Common myeloid progenitor, CD34-positive (primary cell): ENCODE results near the gene KIF13A.
A peak's percentile ranks its signal among the peaks of the same experiment; 100 is the strongest.

Source experiments
- CTCF ChIA-PET: fragments of 350-600 bp; sonication (Branson Sonifier 250); formaldehyde crosslinking; loops from one replicate; lab custom pipeline; 2021; ENCODE audit warnings: antibody characterized with exemption; lab: Charles Lee
- POLR2A ChIA-PET: fragments of 350-600 bp; sonication (Branson Sonifier 250); formaldehyde crosslinking; loops from one replicate; lab custom pipeline; 2021; ENCODE audit warnings: antibody characterized with exemption; lab: Charles Lee
- DNase-seq, 3 donors: peaks; one replicate each; pipeline versions ENCODE4 v3.0.0 to v3.0.0-alpha.2; 2013
- H3K27ac ChIP-seq, 2 experiments: 1 replicate in 1 of 2; 2 replicates in 1 of 2; pipeline ENCODE4 v1.7.0; 2013; ENCODE audit warnings: inconsistent platforms in 2 of 2, low read length in 2 of 2, mild to moderate bottlenecking in 2 of 2, low read depth in 1 of 2, moderate library complexity in 1 of 2; ENCODE audit not compliant: severe bottlenecking in 2 of 2, insufficient read depth in 1 of 2, poor library complexity in 1 of 2
- H3K27me3 ChIP-seq, 5 experiments: replicated peaks in 2 of 5; 1 replicate in 3 of 5; 2 replicates in 2 of 5; pipeline versions ENCODE4 v1.6.1 to v1.7.0; 2013; ENCODE audit warnings: low read length in 4 of 5, mild to moderate bottlenecking in 2 of 5, moderate library complexity in 2 of 5, inconsistent platforms in 1 of 5; ENCODE audit not compliant: insufficient read depth in 5 of 5, control insufficient read depth in 4 of 5
- H3K36me3 ChIP-seq, 4 experiments: 1 replicate in 2 of 4; 2 replicates in 2 of 4; pipeline versions ENCODE4 v1.6.1 to v1.7.0; 2013; ENCODE audit warnings: low read length in 3 of 4, control low read depth in 1 of 4, mild to moderate bottlenecking in 1 of 4; ENCODE audit not compliant: control insufficient read depth in 4 of 4, insufficient read depth in 4 of 4
- H3K4me1 ChIP-seq, 4 experiments: 1 replicate in 3 of 4; 2 replicates in 1 of 4; pipeline versions ENCODE4 v1.6.1 to v1.7.1; 2013; ENCODE audit warnings: low read length in 3 of 4, mild to moderate bottlenecking in 3 of 4, control low read depth in 1 of 4, inconsistent platforms in 1 of 4, moderate library complexity in 1 of 4; ENCODE audit not compliant: control insufficient read depth in 4 of 4, insufficient read depth in 4 of 4; ENCODE audit errors: control extremely low read depth in 1 of 4
- H3K4me3 ChIP-seq, 7 experiments: 1 replicate in 4 of 7; 2 replicates in 3 of 7; pipeline versions ENCODE4 v1.5.1 to v1.7.0; 2013; ENCODE audit warnings: mild to moderate bottlenecking in 7 of 7, low read length in 6 of 7, moderate library complexity in 6 of 7, inconsistent platforms in 2 of 7, low read depth in 2 of 7, control low read depth in 1 of 7; ENCODE audit not compliant: insufficient read depth in 4 of 7, control insufficient read depth in 1 of 7; ENCODE audit errors: extremely low read depth in 1 of 7
- H3K9me3 ChIP-seq, 5 experiments: 1 replicate in 4 of 5; 2 replicates in 1 of 5; pipeline versions ENCODE4 v1.6.1 to v1.7.1; 2013; ENCODE audit warnings: low read length in 4 of 5, mild to moderate bottlenecking in 2 of 5, inconsistent platforms in 1 of 5, low read depth in 1 of 5, moderate library complexity in 1 of 5; ENCODE audit not compliant: control insufficient read depth in 4 of 5, insufficient read depth in 2 of 5; ENCODE audit errors: control extremely low read depth in 1 of 5
- WGBS: methylation state at CpG from one replicate; pipeline ENCODE4 v1.1.5; 2013; ENCODE audit not compliant: insufficient coverage; 5-methylcytosine and 5-hydroxymethylcytosine counted together

The KIF13A gene

GRCh38 chr6:17972074-17972952, 15.1 kb downstream of the KIF13A start:
- Histone ChIP-seq H3K4me3 (peak overlapping the region in 2 of 7 experiments; percentile 20 to 37), H3K27ac (peak overlapping the region in 1 of 2 experiments; percentile 56), H3K4me1 (peaks cover 7 to 27% (median 13%) of the 10 kb centered on the region in 4 experiments), H3K27me3 (no peaks in the 10 kb centered on the region), H3K9me3 (no peaks in the 10 kb centered on the region), H3K36me3 (no peaks in the 10 kb centered on the region)
- POLR2A ChIA-PET: interaction anchor here (1.8 kb wide), 1 partner anchor 10 kb away, joined by 6 read pairs; no protein-coding TSS in a partner anchor
- DNase-seq: no peak
- CTCF ChIA-PET: interaction anchor here (0.7 to 1.9 kb wide), 7 partner anchors 9 to 77 kb away, joined by 3 to 7 read pairs (median 4); no protein-coding TSS in a partner anchor
- WGBS: 33% methylated on average over 4 of the region's 7 CpGs

GRCh38 chr6:17971128-17972073, 16.0 kb downstream of the KIF13A start:
- POLR2A ChIA-PET: interaction anchor here (0.6 to 1.8 kb wide), 2 partner anchors 9 to 263 kb away, joined by 3 to 6 read pairs; no protein-coding TSS in a partner anchor
- CTCF ChIA-PET: interaction anchor here (0.7 to 1.7 kb wide), 2 partner anchors 36 to 76 kb away, joined by 3 to 5 read pairs; no protein-coding TSS in a partner anchor
- Histone ChIP-seq H3K9me3 (no peaks in the 10 kb centered on the region), H3K4me1 (peaks cover 7 to 27% (median 13%) of the 10 kb centered on the region in 4 experiments), H3K27ac (peak overlapping the region in 1 of 2 experiments; percentile 56), H3K27me3 (no peaks in the 10 kb centered on the region), H3K36me3 (no peaks in the 10 kb centered on the region), H3K4me3 (no peak overlapping the region)
- no peak for DNase-seq
- WGBS: no CpG with 5 or more reads among the region's 7 CpGs

GRCh38 chr6:17968876-17969275, 18.6 kb downstream of the KIF13A start:
- H3K4me3 ChIP-seq: no peak overlapping the region
- ChIA-PET CTCF (interaction anchor here (1.7 kb wide), 1 partner anchor 11 kb away, joined by 4 read pairs; no protein-coding TSS in a partner anchor), POLR2A (no interaction called here)
- no peak overlapping the region for H3K27ac ChIP-seq
- H3K9me3 ChIP-seq: no peaks in the 10 kb centered on the region
- H3K36me3 ChIP-seq: no peaks in the 10 kb centered on the region
- WGBS: 86% methylated on average over 1 of the region's 2 CpGs
- H3K27me3 ChIP-seq: no peaks in the 10 kb centered on the region
- DNase-seq: no peak
- H3K4me1 ChIP-seq: peaks cover 7 to 34% (median 17%) of the 10 kb centered on the region in 4 experiments

- Histone ChIP-seq H3K36me3 (no peaks in the 10 kb centered on the region), H3K27ac (no peak overlapping the region), H3K4me3 (no peak overlapping the region), H3K27me3 (no peaks in the 10 kb centered on the region), H3K9me3 (no peaks in the 10 kb centered on the region), H3K4me1 (peaks cover 7 to 27% (median 17%) of the 10 kb centered on the region in 4 experiments)
- ChIA-PET CTCF (interaction anchor here (1.6 to 1.7 kb wide), 2 partner anchors 10 to 52 kb away, joined by 3 to 4 read pairs; no protein-coding TSS in a partner anchor), POLR2A (interaction anchor here (0.6 to 1.0 kb wide), 2 partner anchors 44 to 264 kb away, joined by 3 to 4 read pairs; no protein-coding TSS in a partner anchor)
- 97% methylated on average over 5 of the region's 5 CpGs for WGBS
- no peak for DNase-seq
These were observed 19.5 kb downstream of the KIF13A start for GRCh38 chr6:17967668-17968518.

GRCh38 chr6:17966451-17966850, 21.0 kb downstream of the KIF13A start:
- no peak for DNase-seq
- H3K4me1 ChIP-seq: peaks cover 0 to 31% (median 15%) of the 10 kb centered on the region in 4 experiments
- H3K27me3 ChIP-seq: no peaks in the 10 kb centered on the region
- no CpG with 5 or more reads among the region's 2 CpGs for WGBS
- H3K9me3 ChIP-seq: no peaks in the 10 kb centered on the region
- POLR2A ChIA-PET: interaction anchor here (0.6 kb wide), 1 partner anchor 38 kb away, joined by 6 read pairs; no protein-coding TSS in a partner anchor
- H3K27ac ChIP-seq: no peak overlapping the region
- H3K4me3 ChIP-seq: no peak overlapping the region
- H3K36me3 ChIP-seq: no peaks in the 10 kb centered on the region
- CTCF ChIA-PET: interaction anchor here (1.6 kb wide), 1 partner anchor 50 kb away, joined by 3 read pairs; no protein-coding TSS in a partner anchor

GRCh38 chr6:17965397-17965796, 22.0 kb downstream of the KIF13A start:
- CTCF ChIA-PET: interaction anchor here (1.8 kb wide), 1 partner anchor 10 kb away, joined by 4 read pairs; no protein-coding TSS in a partner anchor

More at GRCh38 chr6:17965397-17965796, 22.0 kb downstream of the KIF13A start:
- peaks cover 0 to 31% (median 15%) of the 10 kb centered on the region in 4 experiments for H3K4me1 ChIP-seq
- no peaks in the 10 kb centered on the region for H3K9me3 ChIP-seq
- no peak overlapping the region for H3K27ac ChIP-seq
- POLR2A ChIA-PET: no interaction called here
- no peak overlapping the region for H3K4me3 ChIP-seq
- no peaks in the 10 kb centered on the region for H3K36me3 ChIP-seq
- H3K27me3 ChIP-seq: no peaks in the 10 kb centered on the region
- DNase-seq: no peak
